Measurements from ENCODE around the gene COL23A1.
"Not testable (repeated sequence)": the region's sequence is repeated elsewhere in the genome, so short reads cannot be mapped to it uniquely, and the experiment has no call there.

COL23A1 gene

DNA sequence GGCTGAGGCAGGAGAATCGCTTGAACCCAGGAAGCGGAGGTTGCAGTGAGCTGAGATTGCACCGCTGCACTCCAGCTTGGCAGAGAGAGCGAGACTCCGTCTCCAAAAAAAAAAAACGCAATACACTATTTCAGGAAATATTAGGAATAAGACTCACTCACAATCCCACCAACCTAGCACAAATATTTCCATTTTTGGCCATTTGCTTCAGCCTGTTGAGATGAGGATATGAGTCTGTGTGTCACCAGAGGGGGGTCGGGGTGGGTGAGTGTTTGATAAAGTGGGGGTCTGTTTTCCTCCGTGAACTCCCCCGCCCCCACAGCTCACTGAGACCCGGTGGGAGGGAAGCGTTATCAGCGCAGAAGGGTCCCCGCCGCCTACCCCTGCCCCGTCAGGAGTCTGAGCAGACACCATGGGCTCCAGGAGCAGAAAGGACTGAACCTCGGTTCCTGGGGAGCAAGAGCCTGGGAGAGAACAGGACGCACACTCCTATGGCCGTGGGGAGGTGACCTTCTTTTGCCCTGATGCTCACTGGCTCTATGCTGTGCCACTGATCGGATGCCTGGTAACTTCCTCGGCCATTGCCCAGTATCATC, 203.8 kb downstream of the COL23A1 start:
- DNase-seq = no peak

DNA sequence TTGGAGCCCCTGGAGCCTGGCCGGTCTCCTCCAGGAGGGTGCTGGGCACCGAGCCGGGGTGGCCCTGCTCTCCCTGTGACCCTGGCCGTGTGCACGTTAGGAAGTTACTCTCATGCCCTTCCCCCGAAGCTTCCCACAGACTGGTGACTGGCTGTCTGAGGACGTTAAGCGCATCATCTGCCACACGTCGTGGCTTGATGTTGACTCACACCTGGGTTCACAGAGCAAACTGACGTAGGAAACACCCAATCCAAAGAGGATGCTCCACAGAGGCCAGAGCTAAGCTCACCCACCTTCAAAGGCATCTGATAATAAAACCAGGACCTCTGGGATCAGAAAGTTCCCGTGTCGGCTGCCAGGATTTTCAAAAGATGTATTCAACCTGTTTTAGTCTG, 204.7 kb downstream of the COL23A1 start:
- DNase-seq = no peak

DNA sequence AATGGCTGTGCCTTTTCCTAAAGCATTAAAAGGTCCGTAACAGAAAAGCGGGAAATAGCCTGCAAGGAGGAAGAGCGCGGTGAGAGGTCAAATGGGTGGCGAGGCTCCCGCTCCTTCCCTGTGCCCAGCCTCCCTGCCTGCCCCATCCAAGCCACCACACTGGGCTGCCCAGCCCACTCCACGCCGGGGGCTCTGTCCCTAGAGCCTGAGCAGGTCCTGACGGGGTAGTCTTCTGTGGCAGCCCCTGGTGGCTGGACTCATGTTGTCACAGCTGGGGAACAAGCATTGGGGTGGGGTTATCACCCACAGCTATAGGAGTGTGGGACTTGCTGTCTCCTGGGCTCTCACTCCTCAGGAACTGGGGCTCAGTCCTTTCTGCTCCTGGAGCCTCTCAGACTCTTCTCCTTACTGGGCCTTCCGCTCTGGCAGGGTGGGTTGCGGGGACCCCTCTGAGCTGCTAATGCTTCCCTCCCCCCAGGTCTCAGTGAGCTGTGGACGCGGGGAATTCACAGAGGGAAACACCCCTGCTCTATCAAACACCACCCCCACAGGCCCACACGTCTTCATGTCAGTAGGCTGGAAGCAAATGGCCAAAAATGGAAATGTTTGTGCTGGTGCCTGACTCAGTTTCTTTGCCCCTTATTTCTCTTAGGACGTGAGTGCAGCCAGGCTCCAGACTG, 205.2 kb downstream of the COL23A1 start:
- DNase-seq = no peak

DNA sequence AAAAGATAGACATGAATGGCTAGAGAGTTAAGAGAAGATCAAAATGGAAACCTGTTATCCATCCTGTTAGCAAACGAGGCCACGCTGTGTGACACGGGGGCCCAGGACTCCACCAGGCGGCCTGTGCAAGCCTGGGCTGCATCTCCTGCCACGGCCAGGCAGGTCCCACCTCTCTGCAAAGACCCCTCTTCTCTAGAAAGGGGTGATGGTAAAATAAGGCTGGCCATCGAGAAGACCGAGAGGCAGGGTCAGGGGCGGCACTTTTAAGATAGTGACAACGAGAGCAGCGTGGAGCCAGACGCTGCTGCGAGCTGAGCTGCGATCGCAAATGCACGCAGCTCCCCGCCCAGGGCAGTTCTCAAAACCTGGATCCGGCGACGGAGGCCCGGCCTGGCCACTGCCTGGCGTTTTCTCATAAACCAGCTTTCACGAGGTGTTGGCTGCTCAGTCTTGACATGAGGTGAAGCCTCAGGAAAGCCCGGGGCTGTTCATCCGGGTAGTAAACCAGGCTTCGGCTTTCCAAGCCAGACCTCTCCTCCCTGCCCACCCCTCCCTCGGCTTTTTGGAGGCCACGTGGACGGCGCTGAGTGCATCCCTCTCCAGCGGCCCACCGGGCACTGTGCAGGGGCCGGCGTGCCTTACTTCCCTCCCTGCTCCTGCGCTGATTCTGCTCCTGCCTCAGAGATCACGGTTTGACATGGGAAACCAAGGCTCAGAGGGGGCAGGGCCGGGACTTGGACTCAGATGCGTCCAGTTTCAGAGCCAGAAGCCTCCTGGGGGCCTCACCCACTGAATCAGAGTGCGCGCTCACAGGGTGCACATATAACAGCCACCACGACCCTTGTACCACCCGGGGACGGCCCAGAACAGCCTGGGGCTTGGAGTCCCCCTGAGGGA, 206.0 kb downstream of the COL23A1 start:
- DNase-seq = no peak

DNA sequence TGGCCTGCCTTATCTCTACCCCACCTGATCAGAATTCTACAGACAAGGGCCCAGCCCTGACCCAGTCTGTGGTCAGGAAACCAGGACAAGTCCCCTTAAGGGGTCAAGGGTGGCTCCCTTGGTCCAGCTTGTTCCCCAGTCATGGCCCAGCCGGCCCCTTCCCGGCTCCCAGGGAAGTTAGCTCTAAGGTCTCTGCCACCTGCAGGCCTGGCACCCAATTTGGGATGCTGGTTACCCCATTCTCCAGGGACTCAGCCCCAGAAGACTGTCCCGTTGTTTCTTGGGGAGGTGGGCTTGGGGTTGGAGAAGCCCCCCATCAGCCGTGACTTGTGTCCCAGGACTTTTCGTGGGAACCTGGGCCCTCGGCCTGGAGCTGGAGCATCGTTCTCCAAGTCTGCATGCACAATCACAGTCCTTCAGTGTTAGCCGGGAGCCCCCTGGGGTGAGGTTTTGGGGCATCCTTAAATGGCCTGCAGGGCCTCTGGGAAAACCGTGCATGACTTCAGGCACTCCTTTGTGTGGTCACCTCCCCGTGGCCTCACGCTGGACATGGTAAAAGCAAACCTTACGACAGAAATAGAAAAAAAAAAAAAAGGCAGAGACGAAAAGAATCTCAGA, 206.8 kb downstream of the COL23A1 start:
- DNase-seq = no peak

DNA sequence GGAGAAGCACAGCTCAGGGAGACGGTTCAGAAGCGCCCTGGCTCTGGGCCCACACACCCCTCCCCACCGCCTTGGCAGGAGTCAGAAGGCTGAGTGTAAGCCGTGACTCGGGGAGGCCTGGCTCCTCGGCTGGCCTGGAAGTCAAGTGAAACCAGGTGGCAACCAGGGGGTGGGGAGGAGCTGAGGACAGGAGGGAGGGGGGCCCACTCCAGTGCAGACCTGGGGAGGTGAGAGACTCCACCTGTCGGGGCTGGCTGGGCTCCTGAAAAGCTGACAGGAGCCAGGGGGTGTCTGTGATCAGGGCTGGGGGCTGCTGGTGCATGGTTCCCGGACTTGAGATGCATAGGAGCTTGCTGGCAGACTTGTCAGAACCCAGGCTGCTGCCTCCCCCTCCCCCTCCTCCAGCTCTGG, 207.4 kb downstream of the COL23A1 start:
- DNase-seq = no peak

DNA sequence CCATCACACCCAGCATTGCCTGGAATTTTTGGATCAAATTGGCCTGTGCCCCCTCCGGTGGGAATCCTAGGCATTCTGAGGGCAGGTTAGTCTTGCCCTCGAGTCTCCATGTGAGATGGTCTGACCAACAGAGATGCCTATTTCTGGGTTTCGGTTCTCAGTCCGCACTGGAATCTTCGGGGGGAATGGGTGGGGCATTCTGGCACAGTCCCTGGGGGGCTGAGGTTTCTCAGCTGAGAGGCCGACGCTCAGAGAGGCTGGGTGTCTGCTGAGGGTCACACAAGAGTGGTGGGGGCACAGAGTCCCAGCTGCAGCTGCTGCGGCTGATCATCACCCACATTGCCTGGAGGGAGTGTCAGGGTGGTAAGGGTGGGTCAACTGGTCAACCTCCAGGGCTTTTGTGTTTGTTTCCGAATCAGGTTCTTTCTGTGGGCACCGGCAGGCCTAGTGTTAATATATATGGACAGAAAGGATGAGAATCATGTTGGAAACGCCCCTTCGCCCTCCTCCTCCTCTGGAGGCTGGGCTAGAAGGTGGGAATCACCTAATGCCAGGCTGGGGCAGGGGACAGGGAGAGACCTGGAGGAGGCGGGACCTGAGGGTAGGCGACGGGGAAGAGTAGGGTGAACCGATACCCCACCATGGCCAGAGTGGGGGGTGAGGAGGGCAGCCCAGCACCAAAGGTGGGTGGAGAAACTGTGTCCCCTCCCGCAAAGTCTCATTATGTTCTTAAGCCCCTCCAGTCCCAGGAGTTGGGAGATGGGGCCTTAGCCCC, 208.1 kb downstream of the COL23A1 start:
- no peak for DNase-seq

DNA sequence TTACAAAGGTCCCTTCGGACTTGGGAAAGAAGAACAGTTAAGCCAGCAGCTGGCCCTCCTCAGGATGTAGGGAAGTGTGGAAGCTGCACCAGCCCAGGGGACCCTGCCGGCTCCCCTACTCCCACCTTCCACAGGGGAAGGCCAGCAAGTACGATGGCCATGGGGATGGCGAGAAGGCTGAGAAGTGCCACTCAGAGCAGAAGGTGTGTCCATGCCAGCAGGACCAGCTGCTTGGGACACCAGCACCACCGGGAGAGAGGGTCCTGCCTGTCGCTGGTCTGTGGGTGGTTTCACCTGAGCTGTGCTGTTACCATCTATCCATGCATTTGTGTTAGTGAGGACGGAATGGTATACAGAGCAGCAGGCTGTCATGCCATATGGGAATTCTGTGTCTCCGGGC, 209.0 kb downstream of the COL23A1 start:
- DNase-seq = no peak

DNA sequence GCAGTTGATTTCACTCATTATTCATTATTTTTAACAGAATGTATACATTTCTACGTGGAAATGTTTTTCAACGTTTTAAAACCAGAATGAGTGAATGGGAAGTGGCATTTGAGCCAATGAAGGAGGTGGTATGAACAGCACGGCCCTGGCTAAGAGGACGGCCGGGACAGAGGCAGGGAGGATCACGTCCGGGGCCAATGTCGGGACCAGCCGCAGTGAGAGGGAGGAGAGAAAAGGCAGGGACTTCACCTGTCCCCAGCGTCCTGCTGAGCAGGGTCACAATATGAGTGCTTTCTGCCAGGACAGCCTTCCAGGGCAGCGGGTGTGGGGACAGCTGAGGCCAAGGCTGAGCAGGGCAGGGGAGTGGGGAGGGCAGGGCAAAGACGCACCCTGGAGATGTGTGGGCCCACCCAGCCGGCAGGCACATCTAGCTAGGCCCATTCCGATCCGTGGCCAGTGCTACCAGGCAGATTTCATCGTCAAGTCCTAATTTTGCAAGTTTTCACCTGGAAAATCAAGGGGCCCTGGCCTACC, 209.6 kb downstream of the COL23A1 start:
- no peak for DNase-seq

DNA sequence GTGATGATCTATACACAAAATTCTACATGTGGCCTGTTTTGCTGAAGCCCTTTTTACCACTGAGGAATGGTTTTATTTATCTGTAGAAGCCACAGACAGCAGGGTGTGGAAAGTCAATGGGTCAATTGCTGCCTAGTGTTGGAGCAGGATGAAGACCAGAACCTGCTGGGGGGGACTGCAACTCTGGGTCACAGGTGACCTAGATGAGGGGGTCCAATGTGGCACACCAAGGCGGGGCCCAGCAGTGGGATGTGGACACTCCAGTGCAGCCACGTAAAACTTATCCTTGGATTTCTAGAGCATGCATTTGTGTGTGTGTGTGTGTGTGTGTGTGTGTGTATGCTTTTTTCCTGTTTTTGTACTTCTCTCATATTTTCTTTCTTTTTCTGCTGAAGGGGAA, 210.1 kb downstream of the COL23A1 start:
- no peak for DNase-seq

DNA sequence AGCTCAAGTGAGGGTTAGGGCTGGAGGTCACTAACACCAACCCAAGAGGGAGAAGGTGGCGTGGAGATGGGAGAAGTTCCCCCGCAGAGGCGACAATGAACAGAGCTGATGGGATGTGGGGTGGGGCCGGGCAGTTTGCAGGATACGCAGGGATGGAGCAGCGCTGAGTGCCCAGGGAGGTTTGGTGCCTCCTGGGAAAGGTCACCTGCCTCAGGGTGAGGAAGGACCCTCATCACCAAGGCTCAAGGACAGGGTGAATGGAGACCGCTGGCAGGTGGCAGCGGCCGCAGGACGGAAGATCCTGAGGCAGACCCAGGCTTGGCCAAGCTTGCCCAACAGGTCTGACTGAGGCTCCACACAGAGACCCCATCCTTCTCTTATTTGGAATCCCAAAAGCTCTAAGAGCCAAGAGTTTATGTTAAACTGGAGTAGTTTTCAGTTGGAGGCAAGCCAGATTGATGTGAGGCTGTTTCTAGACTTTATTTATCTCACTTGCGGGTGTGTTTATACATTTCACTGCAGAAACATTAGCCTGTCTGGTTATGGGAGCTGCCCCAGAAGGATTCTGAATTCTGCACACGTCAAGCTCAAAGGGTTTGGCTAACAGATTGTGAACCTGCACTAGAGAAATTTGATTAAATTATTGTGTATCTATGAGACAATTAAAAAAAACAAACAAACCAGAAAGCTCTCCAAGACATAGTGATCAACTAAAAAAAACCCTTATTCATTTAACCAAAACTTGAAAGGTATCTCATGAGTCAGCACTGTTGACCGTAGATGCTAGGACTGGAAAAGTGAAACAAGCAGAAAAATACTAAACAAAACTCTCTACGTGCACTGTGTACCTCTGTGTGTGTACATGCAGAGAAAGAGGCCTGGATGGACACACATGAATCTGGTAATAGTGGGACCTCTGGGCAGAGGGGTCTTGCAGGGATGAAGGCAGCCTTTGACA, 211.4 kb downstream of the COL23A1 start:
- no peak for DNase-seq

DNA sequence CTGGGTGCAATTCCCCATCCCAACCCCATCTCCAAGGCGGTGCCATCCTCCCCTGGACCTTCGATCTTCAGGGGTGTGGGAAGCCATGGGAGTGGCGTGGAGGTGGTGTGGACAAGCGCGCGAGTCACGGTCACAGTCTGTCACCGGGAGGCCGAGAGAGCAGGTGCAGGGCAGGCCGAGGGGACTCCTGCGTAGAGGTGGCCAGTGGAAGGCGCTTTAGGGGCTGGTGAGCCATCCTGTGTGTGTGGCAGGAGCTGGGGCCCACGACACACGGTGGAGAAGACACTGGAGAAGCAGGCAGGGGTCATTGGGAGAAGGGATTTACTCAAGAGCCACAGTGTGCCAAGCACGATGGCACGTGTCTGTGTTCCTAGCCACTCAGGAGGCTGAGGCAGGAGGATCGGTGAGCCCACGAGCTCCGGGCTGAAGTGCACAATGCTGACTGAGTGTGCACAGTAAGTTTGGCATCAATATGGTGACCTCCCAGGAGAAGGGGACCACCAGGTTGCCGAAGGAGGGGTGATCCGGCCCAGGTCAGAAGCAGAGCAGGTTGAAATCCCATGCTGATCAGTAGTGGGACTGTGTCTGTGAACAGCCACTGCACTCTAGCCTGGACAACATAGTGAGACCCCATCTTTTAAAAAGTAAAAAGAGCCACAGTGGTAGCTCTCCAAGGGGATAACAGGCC, 212.5 kb downstream of the COL23A1 start:
- no peak for DNase-seq

DNA sequence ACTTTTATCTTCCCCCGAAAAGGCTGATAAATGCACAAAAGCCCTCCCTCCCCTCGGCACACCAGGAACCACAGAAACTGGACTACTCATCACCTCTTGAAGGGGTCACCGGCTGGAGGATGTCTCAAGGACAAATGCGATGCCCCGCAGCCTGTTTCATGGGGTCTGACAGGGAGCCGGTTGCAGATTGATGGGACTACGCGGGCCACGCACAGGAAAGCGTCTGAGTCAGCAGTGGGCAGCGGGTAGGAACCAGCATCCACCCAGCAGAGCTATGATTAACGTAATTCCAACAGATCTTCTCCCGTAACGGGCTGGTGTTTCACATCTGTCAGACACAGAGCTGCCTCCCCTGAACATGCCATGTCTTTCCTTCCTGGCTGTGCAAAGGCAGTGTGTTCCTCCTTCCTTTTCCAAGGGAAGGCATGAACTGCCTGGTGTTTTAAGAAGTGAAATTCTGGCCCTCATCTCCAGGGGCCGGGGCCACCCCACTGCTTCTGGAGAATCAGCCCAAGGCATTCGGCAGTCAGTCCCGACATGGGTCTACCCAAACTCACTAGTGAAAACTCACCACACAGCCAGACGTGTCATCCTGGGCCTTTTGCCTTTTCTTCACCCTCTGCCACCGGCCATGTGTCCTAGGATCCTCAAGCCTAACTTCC, 213.1 kb downstream of the COL23A1 start:
- DNase-seq = no peak

DNA sequence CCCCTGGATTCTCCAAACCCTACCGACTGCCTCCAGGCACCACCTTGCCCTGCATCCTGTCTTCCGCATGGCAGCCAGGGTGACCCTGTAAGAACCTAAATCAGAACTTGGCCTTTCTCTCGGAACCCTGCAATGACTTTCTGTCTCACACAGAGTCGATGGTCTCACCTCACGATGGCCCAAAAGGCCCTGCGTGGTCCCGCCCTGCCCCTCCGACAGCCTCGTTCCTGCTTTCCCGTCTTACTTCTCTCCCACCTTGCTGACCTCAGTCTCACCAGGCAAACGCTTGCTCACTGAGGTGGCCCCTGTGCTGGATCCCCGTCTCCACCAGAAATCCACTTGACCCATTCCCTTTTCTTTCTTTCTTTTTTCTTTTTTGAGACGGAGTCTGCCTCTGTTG, 214.8 kb downstream of the COL23A1 start:
- DNase-seq = no peak

DNA sequence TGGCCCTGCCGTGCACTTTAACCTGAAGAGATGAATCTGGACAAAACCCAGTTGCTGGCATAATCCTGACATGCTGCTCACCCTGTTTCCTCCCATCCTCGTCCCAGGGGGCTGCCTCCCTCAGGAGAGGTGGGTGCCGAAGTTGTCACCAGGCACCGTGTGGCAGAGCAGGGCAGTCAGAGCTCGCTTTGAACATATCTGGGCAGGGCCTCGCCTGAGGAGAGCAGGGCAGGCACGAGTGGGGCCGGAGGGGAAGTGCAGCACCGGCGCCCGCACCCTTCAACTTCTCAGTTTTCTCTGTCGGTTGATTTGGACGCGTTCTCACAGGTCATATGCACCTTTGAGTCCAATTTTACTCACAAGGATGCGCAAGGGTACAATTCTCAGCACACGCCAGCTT, 216.5 kb downstream of the COL23A1 start:
- no peak for DNase-seq

DNA sequence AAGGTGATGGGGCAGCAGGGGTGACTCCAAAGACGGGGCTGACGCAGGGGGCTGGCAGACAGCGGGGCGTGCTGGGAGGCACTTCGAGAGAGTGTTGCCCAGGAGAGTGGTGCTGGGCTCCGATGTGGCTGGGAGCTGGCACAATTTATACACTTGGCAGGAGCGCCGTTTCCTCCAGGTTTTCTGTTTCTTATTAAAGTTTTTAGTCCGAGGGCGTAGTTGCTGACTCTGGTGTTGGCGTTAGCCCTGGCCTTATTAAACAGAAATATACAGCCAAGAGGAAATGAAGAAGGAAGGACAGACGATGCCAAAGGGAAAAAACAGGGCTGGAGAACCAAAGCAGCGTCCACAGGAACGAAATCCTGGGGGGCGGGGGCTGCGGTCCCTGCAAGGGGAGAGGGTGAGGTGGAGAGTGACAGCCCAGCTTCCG, 218.0 kb downstream of the COL23A1 start:
- DNase-seq = no peak

DNA sequence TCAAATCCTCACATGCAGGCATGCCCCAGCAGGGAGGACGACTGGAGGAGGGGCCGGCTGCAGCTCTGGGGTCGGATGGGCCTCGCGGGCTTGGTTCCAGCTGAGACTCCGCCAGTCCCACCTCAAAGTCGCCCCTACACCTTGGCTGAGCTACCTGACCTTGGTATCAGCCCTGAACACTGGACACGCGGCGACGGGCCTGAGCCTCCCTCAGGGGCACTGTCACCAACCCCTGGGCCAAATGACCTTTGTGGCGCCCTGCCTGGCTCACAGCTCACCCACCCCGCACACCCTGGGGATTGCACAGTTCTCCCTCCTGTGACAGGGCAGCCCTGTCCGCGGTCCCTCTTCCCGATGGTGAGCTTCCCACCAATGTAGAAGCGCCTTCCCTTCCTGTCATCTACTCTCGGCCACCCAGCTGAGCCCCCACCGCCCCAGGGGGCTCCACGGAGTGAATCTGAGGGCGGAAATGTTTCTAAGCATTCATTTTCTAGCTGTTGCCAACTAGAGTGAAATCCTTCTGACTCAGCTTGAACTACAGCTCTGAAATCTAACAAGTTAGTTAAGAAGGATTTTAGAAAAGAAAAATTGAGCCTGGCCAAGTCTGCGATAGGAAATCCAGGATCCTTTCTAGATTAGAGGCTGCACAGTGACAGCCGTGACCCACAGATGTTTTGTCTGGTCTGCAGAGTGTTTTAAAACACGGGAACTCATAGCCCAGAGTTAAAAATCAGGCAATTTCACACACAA, 218.7 kb downstream of the COL23A1 start:
- DNase-seq = no peak

DNA sequence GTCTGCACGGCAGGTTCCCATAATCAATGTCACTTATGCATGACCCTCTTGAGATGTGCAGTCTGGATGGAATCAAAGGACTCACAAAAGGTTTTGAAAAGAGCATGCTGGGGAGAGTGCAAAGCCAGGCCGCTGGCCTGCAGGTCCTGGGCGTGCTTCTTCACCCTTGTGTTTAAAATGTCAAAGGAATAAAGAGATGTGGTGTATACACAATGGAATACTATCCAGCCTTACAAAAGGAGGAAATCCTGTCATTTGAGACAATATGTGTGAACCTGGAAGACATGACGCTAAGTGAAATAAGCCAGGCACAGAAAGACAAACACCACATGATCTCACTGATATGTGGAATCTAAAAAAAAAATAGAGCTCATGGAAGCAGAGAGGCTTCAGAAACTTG, 220.1 kb downstream of the COL23A1 start:
- DNase-seq = no peak

DNA sequence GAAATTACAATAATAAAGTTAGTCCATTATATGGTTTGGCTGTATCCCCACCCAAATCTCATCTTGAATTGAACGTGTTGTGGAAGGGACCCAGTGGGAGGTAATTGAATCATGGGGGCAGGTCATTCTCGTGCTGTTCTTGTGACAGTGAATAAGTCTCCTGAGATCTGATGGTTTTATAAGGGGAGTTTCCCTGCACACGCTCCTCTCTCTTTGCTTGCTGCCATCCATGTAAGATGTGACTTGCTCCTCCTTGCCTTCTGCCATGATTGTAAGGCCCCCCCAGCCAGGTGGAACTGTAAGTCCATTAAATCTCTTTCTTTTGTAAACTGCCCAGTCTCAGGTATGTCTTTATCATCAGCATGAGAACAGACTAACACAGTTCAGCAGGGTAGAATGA, 220.7 kb downstream of the COL23A1 start:
- DNase-seq = not testable (repeated sequence)
